Astrocyte of the spinal cord (primary cell): Measurements from ENCODE around the gene GASK1A.
A peak's percentile ranks its signal among the peaks of the same experiment; 100 is the strongest.

ENCODE experiments used
- DNase-seq: peaks from one replicate; pipeline ENCODE4 v3.0.0; 2011; ENCODE audit warnings: low read depth, low spot score
- H3K4me3 ChIP-seq: 2 replicates; pipeline ENCODE4 v1.5.1; 2011; ENCODE audit warnings: low read depth, mild to moderate bottlenecking, low read length, moderate library complexity
- CTCF ChIP-seq: IDR thresholded peaks from 2 replicates; pipeline ENCODE4 v1.5.1; 2012; ENCODE audit warnings: low read depth, mild to moderate bottlenecking, low read length, inconsistent platforms
- in situ Hi-C: cut with HindIII; loops from 2 replicates; pipeline ENCODE4 v1.10.0; 2017; ENCODE audit warnings: low sequenced_read_pairs

Gene GASK1A

DNA sequence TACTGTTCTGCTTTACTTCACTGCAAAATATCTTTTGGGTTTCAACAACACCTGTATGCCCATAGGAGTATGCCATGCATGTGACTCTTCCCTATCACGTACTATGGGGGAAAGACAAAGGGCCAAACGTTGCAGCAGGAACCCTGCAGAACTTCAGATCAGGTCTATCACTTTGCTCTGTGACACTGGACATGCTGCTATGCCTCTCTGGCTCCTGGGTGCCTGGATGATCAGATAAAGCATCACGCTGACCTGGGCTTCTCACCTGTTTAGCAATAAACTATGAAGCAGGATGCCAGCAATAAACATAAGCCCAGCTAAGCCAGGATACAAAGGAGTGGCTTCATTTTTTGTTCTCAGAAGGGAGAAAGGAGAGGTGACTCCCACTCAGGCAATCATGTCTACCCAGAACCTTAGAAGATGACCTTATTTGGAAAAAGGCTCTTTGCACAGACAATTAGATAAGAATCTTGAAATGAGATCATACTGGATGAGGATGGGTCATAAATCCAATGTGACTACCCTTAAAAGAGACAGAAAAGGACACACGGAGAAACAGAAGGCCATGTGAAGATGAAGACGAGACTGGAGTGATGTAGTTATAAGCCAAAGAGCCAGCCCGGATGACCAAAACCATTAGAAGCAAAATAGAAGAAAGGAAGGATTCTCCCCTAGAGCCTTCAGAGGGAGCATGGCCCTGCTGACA, 107.5 kb downstream of the GASK1A start:
- in situ Hi-C loops = no loop called here
- DNase-seq = no peak
- no peak for TF ChIP-seq CTCF
- H3K4me3 ChIP-seq = no peak overlapping the region

DNA sequence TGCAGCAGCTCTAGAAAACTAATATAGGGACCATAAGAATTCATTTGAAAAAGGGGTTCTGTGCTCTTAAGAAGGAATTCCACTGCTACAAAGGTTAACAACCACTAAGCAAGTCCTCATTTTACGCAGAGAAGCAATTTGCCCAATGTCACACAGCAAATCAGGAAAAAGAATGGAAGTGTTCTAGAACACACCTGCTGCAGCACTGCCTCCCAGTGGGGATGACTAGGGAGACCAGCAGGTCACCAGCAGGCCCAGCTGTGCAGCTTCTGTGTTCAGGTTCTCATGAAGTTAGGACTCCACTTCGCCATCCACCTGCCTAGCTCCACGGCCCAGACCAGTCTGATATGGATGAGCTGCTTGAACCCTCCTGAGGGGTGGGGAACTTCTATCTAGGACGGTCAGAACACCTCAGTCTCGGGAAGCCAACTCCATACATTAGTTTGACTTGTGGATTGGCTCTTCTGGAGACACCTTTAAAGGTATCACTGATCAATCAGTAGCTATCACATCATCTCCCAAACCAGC, 108.2 kb downstream of the GASK1A start:
- DNase-seq = no peak
- in situ Hi-C loops = no loop called here
- H3K4me3 ChIP-seq = no peak overlapping the region
- peak; percentile 6 for TF ChIP-seq CTCF

- H3K4me3 ChIP-seq = no peak overlapping the region
- in situ Hi-C loops = no loop called here
- TF ChIP-seq CTCF = no peak
- DNase-seq = no peak
These were observed 110.0 kb downstream of the GASK1A start for GRCh38 chr3:43089081-43089480.

DNA sequence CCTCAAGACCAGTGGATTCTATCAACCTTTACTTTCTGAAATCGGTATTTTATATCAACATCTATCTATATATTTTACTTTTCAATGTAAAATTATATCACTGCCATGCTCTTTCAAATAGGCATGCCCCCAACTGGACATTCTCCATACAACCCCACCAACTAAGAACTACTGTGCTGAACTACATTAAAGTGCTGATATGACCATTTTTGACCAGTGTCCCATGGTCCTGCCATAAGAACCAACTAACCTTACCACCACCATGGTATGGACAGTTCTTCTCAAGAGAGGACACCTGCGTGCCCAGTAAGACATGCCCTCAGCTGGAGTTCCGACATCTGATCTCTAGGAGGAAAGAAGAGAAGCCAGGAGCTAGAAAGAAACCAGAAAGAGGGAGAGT, 111.1 kb downstream of the GASK1A start:
- DNase-seq = no peak
- in situ Hi-C loops = no loop called here
- no peak for TF ChIP-seq CTCF
- H3K4me3 ChIP-seq = no peak overlapping the region

- no peak for DNase-seq
- no peak for TF ChIP-seq CTCF
- H3K4me3 ChIP-seq = no peak overlapping the region
- in situ Hi-C loops = no loop called here
These were observed 112.4 kb downstream of the GASK1A start for GRCh38 chr3:43091481-43091880.

- in situ Hi-C loops = no loop called here
- no peak for DNase-seq
- no peak for TF ChIP-seq CTCF
- H3K4me3 ChIP-seq = no peak overlapping the region
These were observed 113.9 kb downstream of the GASK1A start for GRCh38 chr3:43093006-43093405.

GRCh38 chr3:43093974-43094373, 114.9 kb downstream of the GASK1A start:
- in situ Hi-C loops = no loop called here
- no peak for TF ChIP-seq CTCF
- DNase-seq = no peak
- H3K4me3 ChIP-seq = no peak overlapping the region
